ENCODE data around the gene PUS7L.

DNA sequence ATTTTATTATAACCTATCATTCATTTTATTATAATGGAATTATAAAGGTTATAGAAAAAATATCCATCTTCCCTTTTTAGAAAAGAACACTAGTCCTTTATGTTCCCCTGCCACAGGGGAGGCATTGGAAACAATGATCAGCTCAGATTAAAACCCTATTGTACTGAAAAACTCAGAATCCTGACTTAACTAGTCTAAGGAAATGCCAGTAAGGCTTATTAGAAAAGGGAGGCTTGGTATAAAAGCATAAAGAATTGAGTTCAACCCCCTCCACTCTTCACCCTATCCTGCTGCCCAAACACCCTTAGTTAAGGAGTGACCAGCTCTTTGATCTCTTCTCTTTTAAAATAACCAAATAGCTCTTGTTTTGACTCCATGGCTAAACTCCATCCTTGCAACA is 36.0 kb downstream of the PUS7L start:
- no peak for TF ChIP-seq GABPA (IDR thresholded peaks at IDR 0.05; ENCODE audit: low read depth, low read length)
- no peak for TF ChIP-seq GABPA (CRISPR knock-in tag; IDR thresholded peaks at IDR 0.05; ENCODE audit: low read depth)
- no peak for TF ChIP-seq TCF12 (IDR thresholded peaks at IDR 0.05)
- TF ChIP-seq TCF12 (CRISPR knock-in tag; IDR thresholded peaks at IDR 0.05) = no peak
- no peak for TF ChIP-seq POLR2AphosphoS5 (IDR thresholded peaks at IDR 0.05; ENCODE audit: low read depth, low read length)
- no peak for TF ChIP-seq ATF1 (CRISPR knock-in tag; IDR thresholded peaks at IDR 0.05)
- no peak for TF ChIP-seq ZBTB7A (CRISPR knock-in tag; IDR thresholded peaks at IDR 0.05)
- no peak for TF ChIP-seq ZBTB40 (IDR thresholded peaks at IDR 0.05)
- no peak for TF ChIP-seq ZBTB40 (CRISPR knock-in tag; IDR thresholded peaks at IDR 0.05)
- TF ChIP-seq ZNF263 (CRISPR knock-in tag; IDR thresholded peaks at IDR 0.05) = no peak

Data from HepG2 (cell line).